Fibroblast of skin of right quadriceps (primary cell): ENCODE measurements around the gene C1QTNF1.
A peak's percentile ranks its signal among the peaks of the same experiment; 100 is the strongest.

Experiments used
- DNase-seq: peaks from one replicate; pipeline ENCODE4 v3.0.0-alpha.2; 2013

Gene C1QTNF1, protein sequence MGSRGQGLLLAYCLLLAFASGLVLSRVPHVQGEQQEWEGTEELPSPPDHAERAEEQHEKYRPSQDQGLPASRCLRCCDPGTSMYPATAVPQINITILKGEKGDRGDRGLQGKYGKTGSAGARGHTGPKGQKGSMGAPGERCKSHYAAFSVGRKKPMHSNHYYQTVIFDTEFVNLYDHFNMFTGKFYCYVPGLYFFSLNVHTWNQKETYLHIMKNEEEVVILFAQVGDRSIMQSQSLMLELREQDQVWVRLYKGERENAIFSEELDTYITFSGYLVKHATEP

GRCh38 chr17:79023886-79024771 lies at the start of gene C1QTNF1:
Gene C1QTNF1 (plus strand): TSS chr17:79024169. CDS start chr17:79043969, 19,800 bp downstream.
- peak; percentile 32 for DNase-seq

GRCh38 chr17:78974635-78975591 lies 49.1 kb upstream of the C1QTNF1 start:
- peak; percentile 79 for DNase-seq

DNA sequence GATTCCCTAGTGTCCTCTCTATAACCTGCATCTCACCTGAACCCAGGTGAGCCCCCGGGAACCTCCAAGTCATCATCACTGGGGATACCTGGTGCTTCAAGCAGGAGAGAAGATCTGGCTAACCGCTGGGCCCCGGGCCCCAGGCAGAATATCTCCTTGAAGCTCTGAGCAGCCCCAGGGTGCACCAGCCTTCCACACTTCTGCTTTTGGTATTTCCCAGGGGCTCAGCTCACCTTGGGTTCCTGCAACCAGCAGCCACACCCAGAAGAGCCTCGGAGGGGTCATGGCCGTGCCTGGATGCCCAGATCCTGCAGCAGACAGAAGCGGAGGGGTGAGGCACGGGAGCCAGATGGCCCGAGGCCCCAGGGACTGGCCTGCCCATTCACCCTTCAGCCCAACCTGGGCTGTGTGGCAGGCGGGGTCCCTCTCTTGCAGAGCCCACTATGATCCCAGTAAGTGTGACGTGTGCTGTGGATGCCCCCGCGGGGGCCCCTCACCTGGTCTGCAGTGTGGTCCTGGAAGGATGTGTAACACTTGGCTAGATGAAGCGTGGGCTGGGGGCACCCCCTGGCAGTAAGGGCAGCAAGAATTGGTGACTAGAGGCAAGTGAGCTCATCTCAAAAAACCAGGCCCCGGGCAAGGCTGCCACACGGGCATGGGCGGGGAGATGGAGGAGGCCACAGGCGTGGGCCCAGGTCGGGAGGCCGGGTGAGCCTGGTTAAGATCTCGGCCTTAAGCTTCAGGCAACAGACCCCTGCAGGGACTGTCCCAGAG lies 46.9 kb upstream of the C1QTNF1 start:
- DNase-seq = no peak

DNA sequence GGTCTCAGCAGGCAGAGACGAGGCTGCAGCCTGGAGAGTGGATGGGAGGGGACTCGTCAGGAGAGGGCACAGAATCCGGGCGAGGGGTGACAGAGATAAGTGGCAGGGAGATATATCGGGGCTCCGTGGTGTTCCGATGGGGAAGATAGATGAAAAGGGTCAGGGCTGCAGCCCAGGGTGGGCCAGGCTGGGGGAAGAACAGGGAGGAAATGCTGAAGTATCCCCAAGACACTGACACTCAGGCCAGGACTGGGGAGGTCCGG lies 46.4 kb upstream of the C1QTNF1 start:
- no peak for DNase-seq

DNA sequence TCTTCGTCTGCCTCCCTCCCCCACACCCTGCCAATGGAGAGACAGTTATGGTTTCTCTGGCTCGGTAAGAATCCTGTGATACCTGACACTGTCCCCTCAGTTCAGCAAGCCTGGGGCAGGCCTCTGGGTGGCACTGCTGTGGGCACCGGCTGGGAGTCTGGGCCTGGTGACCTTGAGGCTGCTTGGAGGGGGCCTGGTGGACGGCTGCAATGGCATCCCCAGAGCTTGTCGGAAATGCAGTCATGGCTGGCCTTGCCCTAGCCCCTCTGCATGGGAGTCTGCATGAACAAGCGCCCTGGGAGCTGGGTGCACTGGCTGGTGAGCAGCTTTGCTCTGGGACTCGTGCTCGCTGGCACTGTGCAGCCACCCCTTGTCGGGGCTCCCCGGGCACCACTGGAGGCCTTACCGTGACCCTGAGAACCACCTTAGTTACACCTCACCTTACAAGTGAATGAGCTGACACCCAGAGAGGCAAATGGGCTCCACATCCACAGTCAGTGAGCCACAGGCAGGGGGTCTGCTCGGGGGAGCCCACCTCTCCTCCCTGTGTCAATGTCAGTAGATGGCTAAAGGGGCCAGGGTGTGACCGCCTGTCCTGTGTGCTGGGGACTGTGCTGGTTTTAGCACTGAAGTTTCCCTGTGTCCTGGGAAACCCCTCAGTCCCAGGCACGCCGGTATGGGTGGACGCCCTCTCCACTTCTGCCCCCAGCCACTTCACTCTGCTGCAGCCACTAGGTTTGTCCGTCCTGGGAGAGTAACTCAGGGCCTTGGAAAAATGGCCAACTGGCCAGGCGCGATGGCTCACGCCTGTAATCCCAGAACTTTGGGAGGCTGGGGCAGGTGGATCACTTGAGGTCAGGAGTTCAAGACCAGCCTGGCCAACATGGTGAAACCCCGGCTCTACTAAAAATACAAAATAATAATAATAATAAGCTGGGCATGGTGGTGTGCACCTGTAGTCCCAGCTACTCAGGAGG lies 45.7 kb upstream of the C1QTNF1 start:
- DNase-seq = no peak

GRCh38 chr17:78979780-78980623 lies 44.0 kb upstream of the C1QTNF1 start, which contains the start of gene LGALS3BP:
Gene LGALS3BP (minus strand): TSS chr17:78979923. CDS start chr17:78977191, 2,732 bp downstream.
- peak; percentile 66 for DNase-seq

GRCh38 chr17:78980624-78980972 lies 43.4 kb upstream of the C1QTNF1 start:
- DNase-seq = no peak

DNA sequence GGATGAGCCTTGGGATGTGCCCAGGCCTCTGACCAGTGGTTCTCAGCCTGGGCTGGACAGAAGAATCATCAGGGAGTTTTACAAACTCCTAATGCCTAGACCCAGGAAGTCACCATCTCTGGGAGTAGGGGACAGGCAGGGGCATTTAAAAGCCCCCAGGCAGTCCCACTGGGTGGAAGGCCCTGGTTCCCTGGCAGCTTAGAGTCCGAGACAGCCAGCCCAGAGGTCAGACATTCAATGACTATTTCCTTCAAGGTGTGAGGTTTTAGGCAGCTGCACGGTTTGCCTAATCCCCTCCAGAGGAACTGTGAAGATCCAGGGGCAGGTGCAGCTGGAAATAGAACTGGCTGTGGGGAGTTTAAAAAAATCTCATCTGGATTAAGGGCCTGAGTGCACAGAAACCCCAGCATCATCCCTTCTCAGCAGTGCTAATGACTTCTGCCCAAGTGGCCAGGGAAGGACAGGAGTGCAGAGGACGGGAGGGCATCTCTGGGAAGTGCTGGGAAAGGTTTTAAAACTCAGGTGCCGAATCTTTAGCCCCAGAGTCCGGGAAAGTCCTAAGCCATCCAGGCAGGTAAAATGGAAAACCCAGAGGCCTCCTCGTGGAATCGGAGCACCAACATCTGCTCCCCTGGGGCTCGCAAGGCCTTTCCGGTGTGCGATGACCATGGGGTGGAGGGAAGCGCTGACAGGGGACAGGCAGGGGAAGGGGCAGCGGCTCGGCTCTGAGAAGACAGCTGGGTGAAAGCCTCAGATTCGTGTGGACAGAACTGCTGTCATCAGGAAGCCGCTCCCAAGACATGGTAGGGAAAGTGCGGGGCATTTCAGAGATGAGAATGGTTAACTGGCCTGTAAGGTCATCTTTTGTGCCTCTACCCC lies 42.7 kb upstream of the C1QTNF1 start:
- DNase-seq = no peak

GRCh38 chr17:78985395-78985794 lies 38.6 kb upstream of the C1QTNF1 start:
- DNase-seq = no peak

- DNase-seq = no peak
These were observed 37.8 kb upstream of the C1QTNF1 start for GRCh38 chr17:78986048-78986648.

- peak; percentile 56 for DNase-seq
These were observed 37.2 kb upstream of the C1QTNF1 start for GRCh38 chr17:78986649-78987328.

GRCh38 chr17:78988152-78988551 lies 35.8 kb upstream of the C1QTNF1 start:
- no peak for DNase-seq

- DNase-seq = no peak
These were observed 33.5 kb upstream of the C1QTNF1 start for GRCh38 chr17:78990349-78991016.

DNA sequence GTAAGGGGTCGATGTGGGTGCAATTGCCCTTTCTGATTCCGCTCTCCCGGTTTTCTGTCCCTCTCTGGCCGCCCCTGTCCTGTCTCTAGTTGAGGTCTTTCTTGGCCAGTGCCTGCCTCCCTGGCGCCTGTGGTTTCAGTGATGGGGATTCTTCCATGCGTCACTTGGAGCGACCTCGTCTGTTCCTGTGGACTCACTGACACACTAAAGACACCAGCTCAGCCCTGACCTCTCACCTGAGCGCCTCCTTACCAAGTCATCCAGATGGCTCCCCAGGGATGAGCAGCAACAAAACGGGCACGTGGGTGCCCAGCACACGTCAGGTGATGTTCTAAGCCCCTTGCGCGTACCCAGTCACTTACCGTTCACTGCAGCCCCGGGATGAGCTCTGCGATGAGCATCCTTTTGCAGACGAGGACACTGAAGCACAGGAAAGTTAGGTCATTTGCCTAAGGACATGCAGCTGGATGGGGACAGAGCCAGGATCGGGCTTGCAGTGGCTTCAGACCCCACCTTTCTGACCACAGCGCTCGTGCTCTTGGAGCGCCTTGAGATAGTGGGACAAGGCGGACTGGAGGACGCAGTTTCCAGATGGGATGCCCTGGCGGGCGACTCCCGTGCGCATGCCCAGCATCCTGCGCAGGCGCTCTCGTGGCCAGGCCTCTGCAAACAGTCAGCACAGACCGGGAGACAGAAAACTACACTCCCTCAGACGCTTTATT lies 32.8 kb upstream of the C1QTNF1 start:
- no peak for DNase-seq

DNA sequence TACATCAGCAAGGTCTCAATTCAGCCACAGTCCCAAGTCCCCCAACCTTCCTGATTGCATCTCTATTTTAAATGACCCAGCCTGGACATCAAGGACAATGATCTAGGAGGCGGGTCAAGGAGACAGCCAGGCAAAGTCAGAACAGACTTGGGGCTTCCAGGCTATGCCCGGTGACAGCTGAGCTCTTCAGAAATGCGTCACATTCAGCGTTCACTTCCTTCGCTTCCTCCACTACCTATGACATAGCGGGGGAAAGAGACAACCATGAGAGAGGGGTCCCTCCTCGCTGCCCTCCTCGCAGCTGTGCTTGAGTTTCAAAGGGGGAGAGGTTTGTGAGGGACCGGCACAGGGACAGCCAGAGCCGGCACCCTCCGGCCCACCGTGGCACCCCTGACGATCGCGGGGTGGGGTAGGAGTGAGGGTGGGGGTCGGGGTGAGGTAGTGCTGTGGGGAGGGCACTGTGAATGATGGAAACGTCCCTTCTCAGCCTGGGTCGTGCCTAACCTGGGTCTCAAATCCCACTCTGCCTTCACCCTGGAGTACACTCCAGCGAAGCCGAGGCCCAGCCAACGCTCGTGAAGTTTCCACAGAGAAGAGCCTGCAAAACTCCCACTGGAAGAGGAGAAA lies 31.9 kb upstream of the C1QTNF1 start:
- DNase-seq = no peak

- DNase-seq = no peak
These were observed 31.3 kb upstream of the C1QTNF1 start for GRCh38 chr17:78992542-78993212.
